Activated CD8-positive, alpha-beta memory T cell treated with anti-CD3 and anti-CD28 coated beads, Interleukin-2, amount 50 U/mL, for 1 hour (primary cell): ENCODE data around the gene PKIB.
"Not testable (repeated sequence)": the region's sequence is repeated elsewhere in the genome, so short reads cannot be mapped to it uniquely, and the experiment has no call there.

Source experiments
- DNase-seq: peaks from one replicate; pipeline ENCODE4 v3.0.0-alpha.2; 2020; ENCODE audit errors: extremely low read depth

Gene PKIB

DNA sequence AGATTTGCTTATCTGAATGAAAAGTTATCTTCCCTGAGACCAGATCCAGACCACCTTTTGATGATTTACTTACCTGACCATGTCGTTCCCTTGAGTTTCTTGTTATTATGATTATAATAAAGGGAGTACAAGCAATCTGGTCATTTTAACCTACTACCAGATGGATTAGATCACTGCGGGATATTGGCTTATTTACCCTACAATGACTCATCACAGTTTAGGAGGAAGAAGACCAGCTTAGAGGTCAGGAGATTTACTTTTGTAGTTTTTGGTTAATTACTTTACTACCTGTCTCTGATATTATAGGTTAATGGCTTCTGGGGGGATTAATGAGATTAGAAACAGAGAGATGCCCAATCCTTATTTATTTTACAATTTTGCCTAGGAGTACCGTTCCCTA, 10.7 kb downstream of the PKIB start:
- no peak for DNase-seq

DNA sequence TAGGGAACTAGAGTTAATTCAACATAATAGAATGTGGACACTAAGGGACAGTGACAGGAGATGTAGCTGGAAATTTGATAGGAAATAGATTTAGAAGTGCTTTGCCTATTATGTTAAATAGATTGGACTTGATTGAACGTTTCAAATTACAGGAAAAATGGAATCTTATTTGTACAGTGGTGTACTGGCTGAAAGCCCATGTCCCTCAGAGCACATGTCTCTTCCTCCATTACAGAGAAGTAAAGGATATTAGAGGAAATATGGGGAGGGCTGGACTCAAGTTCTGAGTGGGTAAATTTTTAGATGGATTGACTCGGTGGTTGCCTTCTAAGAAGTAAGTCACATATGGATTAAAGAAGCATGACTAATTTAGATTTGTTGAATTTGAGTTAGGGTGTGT, 11.4 kb downstream of the PKIB start:
- no peak for DNase-seq

DNA sequence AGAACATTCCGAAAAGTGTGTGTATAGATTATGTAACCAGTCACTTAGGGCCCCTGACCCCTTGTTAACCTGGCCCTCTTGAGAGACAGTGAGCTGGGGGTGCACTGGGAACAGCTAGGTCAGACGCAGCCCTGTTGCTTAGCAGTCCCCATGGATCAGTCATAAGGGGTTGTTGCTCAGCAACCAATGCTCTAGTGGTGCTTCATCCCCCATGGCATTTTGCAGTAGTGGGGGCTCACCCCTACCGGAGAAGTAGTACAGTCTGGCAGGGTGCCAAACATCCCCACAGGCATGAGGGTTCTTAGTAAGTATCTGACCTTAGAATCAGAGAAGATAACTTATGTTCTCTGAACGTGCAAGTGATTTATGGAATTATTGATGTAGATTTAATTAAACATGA, 12.3 kb downstream of the PKIB start:
- no peak for DNase-seq

DNA sequence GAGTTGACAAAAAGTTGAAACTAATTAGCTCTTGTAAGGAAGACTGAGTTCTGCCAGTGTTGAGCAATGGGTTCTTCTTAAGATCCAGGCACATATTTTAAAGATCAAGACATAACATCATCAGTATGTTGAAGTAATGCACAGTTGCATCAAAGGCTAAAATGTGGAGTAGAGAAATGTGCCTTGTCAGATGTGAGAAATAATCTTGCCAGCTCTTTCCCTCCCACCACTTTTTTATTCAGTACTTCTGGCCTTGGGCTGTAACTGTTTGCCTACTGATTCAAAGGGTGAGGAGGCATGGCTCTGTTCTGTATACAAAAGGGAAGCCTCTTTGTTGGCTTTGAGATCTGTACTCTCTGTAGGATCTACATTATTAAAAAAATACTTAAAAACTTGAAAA, 13.1 kb downstream of the PKIB start:
- DNase-seq: no peak

DNA sequence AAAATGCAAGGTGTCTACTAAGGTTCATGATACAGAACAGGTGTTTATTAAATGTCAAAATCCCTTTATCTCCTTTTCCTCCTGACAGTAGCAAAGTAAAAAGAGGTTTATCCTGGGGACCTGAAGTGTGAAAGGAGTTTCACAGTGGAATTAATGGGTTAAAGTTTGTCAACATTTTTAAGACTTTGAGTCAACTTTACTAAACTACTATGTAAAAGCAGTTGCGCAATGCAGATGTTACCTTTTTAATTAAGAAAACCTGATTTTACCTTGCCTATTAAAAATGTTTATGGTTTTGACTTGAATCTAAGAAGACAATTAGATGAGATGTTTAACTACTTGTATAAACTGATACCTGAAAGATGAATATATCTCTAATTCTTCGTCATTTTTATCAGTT, 14.6 kb downstream of the PKIB start:
- no peak for DNase-seq

DNA sequence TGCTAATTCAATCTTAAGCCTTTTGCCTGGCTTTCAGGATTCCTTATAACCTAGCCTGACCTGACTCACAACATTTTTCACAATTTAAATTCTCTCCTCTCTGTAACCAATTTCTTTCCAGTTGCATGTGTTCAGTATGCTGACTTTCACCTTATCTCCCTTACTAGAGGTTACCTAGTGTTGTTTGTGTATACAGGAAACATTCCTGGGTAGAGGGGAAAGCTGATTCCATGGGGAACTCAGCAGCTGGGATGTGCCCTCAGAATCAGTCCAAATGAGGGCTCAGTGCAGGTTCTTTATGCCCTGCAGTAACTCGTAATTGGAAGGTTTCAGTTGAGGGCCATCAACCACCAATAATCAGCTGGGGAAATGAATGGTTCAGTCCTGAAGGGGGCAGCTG, 18.5 kb downstream of the PKIB start:
- DNase-seq: no peak

DNA sequence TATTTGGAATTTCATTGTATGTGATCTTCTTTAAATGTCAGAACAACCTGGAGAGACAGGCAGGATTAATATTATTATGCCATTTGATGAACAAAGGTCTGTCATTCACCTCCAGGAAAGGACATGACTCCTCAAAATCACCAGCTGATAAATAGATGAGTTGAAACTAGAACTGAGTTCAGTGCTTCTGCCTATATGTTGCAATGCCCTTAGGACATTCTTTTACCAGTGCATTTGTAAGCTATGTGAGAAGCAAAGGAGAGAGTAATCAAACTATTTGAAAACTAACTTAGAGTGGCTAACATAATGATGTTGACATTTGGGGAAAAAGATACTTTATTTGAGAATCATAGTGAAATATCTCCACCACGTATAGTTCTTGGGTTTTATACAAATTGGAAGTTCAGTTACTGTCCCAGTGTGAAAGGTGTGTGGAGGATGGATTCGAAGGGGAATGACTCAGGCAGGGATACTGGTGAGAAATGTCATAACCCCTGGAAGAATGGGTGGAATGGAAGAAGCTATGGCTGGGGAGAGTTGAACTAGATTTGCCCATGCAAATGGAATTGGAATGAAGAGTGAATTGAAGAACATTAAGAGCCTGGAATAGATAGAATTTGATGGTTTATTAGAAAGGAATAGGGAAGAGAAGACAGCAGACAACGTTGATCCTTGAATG, 21.5 kb downstream of the PKIB start:
- DNase-seq: no peak

DNA sequence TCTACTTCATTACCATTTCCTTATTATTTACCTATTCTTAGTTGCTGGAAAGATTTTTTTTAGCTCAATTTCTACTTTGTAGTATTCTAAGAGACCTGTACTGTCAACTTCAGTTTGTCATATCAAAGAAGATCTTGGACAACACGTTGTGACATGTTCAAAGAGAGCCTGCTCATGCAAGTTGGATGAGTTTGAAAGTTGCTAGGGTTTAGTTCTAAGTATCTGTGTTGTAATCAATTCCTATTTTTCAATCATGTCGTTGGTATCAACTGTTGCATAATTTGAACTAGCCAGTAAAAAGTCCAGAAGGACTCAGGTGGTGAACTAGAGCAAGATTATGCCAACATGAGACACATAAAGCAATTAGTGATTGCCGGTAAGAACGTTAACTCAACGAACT, 30.2 kb downstream of the PKIB start:
- no peak for DNase-seq

DNA sequence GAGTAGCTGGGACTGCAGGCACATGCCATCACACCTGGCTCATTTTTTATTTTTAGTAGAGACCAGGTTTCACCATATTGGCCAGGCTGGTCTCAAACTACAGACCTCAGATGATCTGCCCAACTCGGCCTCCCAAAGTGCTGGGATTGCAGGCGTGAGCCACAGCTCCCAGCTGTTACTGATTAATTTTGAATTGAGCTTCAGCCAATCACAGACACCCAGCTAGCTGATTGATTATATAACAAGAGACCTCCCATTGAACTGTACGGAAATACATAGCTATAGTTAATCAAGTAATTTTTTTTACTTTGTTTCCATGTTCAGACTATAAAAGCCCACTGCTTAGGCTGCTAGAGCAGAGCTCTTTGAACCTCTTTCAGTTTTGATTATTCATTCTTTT, 31.6 kb downstream of the PKIB start:
- DNase-seq: no peak

DNA sequence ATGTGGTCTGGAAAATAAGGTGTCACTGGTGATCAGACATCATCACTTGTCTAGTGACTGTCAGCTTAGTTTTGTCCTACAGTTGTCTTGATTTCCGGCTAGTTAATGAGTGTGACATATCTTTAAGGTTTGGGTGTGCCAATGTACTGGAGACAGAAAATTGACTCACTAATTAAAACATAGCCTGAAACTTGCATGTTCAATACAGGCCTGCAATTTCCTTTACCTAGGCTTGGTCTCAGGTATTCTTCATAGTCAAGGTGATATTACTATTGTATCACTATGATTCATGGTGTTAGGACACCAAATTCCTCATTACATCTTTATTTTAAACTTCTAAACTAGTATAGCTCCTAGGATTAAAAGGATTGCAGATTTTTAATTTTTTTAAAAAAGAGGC, 32.4 kb downstream of the PKIB start:
- not testable (repeated sequence) for DNase-seq

DNA sequence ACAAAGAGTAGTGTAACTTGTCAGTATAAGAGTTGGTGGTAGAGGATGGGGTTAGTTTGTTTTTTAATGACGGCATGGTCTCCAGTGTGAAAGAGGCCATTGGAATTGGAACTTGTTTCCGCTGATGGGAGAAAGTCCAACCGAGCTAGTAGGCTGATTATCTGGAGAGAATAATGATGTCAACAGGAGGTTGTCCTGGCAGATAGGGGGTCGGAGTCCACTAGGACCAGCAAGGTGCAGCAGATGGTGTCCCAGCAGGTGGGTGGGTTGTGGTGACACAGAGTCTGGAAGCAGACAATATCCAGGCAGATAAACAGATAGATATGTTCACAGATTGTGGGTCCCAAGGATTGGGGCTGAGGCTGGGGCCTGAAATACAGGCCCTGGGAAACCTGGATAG, 35.1 kb downstream of the PKIB start:
- DNase-seq: no peak

DNA sequence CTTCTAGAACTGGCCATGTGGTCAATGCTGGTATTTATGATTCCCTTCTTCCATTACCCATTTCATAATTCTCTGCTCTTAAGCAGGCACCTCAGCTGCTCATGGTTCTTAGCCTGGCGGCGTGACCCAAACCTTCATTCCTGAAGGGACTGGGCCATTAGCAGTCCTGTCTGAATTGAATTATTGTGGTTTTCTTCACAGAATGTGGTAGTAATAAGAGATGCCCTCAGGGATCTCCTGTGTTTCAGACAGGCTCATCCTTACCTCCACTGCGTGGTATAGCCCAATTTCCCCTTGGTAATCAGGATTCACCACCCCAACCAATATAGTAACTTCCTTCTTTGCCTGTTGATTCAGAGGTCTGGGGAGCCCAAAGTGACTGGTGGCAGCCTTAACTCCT, 37.6 kb downstream of the PKIB start:
- DNase-seq: no peak

DNA sequence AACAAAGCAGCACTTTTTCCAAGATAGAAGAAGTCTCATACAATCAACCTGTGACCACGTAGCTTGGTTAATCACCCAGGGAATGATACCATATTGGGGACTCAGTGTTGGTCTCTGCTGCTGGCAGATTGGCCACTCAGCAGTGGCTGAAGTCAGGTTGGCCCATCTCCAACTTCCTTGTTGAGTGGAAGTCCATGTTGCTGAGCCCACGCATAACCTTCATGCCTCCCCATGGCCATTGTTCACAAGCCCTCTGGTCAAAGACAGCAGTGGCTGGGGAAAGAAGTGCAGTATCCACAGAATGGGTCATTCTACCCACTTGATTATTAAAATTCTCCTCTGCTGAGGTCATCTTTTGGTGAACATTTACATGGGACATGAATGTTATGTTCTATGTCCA, 38.5 kb downstream of the PKIB start:
- DNase-seq: no peak

DNA sequence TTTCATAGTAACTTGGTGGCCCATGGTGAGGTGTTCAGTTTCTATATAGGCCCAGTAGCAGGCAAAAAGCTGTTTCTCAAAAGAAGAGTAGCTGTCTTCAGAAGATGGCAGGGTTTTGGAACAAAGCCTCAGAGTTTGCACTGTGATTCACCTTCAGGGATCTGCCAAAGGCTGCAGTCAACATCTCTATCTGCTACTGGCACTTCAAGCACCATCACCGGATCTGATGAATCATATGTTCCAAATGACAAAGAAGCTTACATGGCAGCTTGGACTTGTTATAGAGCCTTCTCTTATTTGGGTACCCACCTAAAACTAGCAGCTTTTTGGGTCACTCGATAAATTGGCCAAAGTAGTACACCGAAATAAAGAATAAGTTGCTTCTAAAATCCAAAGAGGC, 39.5 kb downstream of the PKIB start:
- DNase-seq: no peak

DNA sequence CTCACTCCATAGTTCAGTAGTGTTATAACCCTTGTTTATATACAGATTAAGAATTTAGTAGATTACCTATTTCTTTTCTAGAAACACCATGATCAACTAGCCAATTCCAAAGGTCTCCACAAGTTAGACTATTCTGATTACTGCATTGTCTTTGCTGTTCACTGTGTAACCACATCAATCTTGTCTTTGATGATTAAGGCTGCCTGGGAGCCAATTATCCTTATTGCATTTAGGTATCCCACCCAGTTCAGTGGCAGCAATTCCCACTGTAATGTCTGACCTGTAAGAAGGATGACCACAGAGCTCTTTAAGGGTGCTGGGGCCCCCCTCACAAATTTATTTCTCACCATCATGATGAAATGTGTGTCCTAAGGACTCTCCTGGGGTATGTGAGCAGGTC, 40.2 kb downstream of the PKIB start:
- no peak for DNase-seq

DNA sequence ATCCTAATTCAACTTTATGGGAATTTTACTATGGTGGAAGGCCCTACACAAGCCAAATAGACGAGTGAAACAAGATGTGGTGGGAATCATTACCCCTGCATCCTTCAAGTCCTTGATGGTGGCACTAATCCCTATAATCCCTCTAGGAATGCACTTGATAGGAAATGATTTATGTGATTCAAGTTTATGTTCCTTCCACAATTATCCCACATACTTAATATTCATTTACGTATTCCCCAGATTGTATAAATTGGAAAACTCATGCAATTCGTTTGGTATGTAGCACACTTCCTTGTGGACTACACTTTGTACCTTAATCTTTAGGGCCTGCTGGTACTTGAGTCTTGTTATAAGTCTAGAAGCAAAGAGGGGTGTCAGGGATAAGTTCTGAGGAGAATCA, 40.8 kb downstream of the PKIB start:
- no peak for DNase-seq

DNA sequence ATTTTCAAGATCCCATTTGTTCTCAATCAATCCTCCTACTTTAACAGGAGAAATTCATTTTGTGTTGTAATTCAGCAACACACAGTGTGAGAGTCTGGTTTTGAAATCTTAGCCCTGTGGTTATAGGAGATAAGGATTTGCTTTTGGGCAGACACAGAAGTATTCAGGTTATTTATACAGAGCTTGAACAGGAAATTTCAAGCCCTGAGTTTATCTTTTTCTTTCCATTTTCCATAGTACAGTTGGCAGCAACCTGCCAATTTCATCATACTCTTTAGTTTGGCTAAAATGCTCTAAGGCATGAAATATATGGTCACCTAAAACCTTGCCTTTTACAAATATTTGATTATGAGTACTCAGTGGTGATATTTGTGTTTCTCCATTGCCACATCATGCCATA, 41.4 kb downstream of the PKIB start:
- DNase-seq: no peak

DNA sequence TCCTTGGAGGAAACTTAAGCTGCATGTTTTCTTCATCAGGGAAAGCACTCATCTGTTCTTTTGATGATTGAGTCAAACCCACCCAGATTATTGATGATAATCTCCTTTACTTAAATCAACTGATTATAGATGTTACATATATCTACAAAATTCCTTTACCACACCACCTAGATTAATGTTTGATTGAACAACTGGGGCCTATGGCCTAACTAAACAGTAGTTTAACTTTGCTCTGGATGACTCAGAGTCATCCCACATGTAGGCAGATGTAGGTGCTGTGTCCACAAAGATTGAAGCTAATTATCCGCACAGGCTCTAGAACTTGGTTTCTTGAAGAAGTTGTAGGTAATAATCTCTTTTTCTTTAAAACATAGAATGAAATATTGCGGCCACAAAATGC, 42.2 kb downstream of the PKIB start:
- DNase-seq: no peak

DNA sequence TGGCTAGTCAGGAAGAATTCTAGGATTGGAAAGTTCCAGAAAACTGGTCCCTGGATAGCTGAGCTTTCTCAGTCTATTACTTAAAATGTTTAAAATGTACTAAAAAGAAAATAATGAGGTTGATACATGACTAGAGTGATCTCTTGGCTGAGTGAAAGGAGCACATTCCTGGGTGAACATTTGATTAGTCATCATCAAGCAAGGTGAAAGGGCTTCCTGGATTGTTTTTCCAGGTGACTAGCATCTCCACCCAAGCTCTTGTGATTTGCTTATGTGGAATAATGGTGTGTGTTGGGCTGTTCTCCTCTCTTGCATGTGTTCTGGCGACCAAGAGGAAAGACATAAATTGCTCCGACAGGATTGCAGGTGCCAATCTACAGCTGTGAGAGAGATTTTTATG, 42.9 kb downstream of the PKIB start:
- DNase-seq: no peak

DNA sequence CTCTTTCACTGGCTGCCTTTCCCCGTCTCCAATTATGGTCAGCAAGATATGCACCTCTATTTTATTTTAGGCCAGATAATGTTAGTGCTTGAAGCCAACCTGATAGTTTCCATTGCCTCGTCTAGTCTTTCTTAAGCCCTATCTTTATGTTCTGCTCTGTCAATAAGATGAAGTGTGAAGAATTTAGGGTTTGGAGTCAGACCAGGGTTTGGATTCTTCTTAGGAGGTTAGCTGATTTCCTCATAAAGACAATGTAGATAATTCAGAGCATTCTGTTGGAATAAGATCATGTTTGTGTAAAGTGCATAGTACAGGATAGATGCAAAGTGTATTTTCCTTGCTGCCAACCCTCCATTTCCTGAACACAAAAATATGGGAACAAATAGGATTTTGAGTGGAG, 43.8 kb downstream of the PKIB start:
- no peak for DNase-seq

DNA sequence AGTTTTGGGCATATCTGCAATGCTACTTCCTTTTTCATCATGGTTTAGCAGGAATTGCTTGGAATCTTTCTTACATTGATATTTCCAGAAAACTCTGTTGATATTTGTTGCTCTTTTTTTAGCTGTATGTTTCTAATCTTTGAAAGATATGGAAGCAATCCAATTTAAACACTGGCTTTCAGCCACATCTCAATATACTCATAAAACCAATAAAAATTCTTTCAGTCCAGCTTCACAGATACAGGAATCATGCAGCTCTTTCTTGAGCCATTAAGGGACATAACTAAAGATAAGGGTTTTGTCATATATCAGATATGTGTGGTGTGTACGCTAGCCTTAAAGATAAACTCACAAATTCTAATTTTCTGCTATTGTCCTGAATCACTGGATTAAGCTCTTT, 47.4 kb downstream of the PKIB start:
- DNase-seq: no peak

DNA sequence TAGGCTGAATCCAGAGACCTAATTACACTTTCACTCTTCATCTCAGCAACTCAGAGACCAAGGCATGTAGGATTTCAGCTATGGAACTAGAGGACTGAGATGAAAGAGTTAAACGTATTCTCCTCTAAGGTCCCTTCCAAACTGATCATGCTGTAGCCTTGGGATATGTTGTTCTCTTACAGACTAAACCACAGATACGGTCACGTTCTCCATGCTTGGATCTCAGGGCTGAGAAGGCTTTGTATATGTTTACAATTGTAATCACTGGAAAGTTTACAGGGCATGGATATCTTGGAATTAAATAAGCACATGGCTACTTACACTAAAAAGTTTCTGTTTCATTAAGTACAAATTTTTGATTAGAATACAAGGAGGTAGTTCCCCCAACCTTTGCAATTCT, 50.1 kb downstream of the PKIB start:
- DNase-seq: no peak

DNA sequence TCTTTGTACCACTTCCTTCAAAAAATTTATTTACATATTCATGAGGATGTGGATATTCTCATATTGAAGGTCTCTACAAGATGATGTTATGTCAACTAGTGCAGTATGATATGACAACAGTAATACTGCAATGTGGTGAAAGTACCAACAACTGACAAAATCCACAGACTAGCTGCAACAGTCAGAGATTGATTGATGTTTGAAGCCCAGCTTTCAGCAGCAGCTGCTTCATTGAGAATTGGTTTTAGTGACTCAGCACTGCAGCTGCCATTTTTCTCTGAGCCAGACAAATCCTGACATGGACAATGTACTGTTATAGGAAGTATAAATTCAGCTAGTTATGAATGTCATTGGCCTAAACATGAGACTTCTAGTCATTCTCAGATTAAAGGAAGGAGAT, 53.8 kb downstream of the PKIB start:
- no peak for DNase-seq

DNA sequence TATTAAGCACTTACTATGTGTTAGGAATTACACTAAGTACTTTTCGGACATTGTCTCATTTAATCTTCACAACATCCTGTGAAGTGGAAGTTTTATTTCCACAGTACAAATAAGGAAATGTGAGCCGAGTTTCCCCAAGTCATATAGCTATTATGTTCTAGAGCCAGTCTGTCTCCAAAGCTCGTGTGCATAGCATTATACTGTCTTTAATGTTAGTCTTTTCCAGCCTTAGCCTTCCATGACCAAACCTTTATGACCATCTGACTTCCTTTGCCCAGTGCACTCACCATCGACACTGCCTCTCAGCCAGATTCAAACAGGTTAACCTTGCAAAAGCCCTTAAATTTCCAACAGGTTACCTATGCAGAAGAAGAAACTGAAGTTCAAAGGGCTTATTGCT, 55.7 kb downstream of the PKIB start:
- DNase-seq: no peak

DNA sequence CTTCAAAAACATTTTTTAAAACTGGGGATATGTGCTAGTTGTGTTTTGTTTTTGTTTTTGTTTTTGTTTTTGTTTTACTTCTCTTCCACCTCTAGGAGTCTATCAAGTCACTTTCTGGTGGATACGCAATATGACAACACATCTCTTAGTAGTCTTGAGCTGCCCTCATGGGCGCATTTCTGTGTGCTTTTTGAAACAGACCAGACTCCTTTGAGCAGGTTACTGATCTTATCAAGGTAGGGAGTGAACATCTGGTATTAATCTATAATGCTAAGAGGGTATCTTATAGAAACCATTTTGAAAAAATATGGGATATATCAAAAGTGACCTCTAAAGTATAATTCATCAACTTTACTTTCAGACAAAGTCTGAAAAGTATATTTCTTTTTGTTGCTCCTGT, 56.2 kb downstream of the PKIB start:
- DNase-seq: no peak
